ENCODE measurements around the gene AGXT2. TPM values are rescaled to one million over a fixed set of nuclear protein-coding genes. Genes with fewer than 3 reads are reported as not detected.

AGXT2 gene
- total and polyA plus RNA-seq, 4 donors: 49.4 to 67.9 (median 50.6) TPM

- no peak for TF ChIP-seq EGR1 (IDR thresholded peaks at IDR 0.05; ENCODE audit: low read depth in 2 of 2)
- no peak for TF ChIP-seq ATF3 (IDR thresholded peaks at IDR 0.05)
- TF ChIP-seq CTCF (IDR thresholded peaks at IDR 0.05; ENCODE audit: low read depth, low read length, missing input control): no peak
- TF ChIP-seq JUND (IDR thresholded peaks at IDR 0.05): no peak
- TF ChIP-seq MAX (IDR thresholded peaks at IDR 0.05): no peak
- no peak for TF ChIP-seq FOXA1 (IDR thresholded peaks at IDR 0.05)
- TF ChIP-seq RAD21 (IDR thresholded peaks at IDR 0.05): no peak
- no peak for TF ChIP-seq GABPA (IDR thresholded peaks at IDR 0.05 in 1 of 2, conservative IDR thresholded peaks at IDR 0.05 in 1 of 2)
- no peak for TF ChIP-seq FOXA2 (IDR thresholded peaks at IDR 0.05)
- TF ChIP-seq HNF4G (IDR thresholded peaks at IDR 0.05): no peak
- no peak for TF ChIP-seq TAF1 (conservative IDR thresholded peaks at IDR 0.05)
- Histone ChIP-seq H3K27ac (ENCODE audit: low read depth in 1 of 2, low read length in 2 of 2) (no peak overlapping the region), H3K9me3 (ENCODE audit: control insufficient read depth in 4 of 4, low read length in 3 of 4) (no peaks in the 10 kb centered on the region), H3K4me1 (ENCODE audit: control insufficient read depth in 4 of 4, insufficient read depth in 4 of 4, low read length in 3 of 4) (peaks cover 3 to 16% (median 14%) of the 10 kb centered on the region in 4 donors), H3K4me3 (ENCODE audit: low read depth in 1 of 3, low read length in 3 of 3) (no peak overlapping the region), H3K27me3 (ENCODE audit: control insufficient read depth in 4 of 4, insufficient read depth in 4 of 4, low read length in 3 of 4) (no peaks in the 10 kb centered on the region), H3K9ac (ENCODE audit: low read depth in 1 of 2, low read length in 2 of 2) (no peak overlapping the region), H3K36me3 (ENCODE audit: control insufficient read depth in 4 of 4, insufficient read depth in 3 of 4, low read depth in 1 of 4, low read length in 3 of 4) (peaks cover 0 to 2% (median 0%) of the 10 kb centered on the region in 4 donors)
- no peak for DNase-seq (ENCODE audit: low spot score)
- WGBS: 52% methylated on average over 2 of the region's 2 CpGs
Observed at GRCh38 chr5:35056686-35057085, 8.9 kb upstream of the AGXT2 start.

GRCh38 chr5:35052838-35053237, 5.1 kb upstream of the AGXT2 start:
- no peak for DNase-seq (ENCODE audit: low spot score)
- H3K27me3 ChIP-seq (ENCODE audit: control insufficient read depth in 4 of 4, insufficient read depth in 4 of 4, low read length in 3 of 4): no peaks in the 10 kb centered on the region
- no peak overlapping the region for H3K4me3 ChIP-seq (ENCODE audit: low read depth in 1 of 3, low read length in 3 of 3)
- no peak overlapping the region for H3K9ac ChIP-seq (ENCODE audit: low read depth in 1 of 2, low read length in 2 of 2)
- peaks cover 6 to 31% (median 30%) of the 10 kb centered on the region in 4 donors for H3K4me1 ChIP-seq (ENCODE audit: control insufficient read depth in 4 of 4, insufficient read depth in 4 of 4, low read length in 3 of 4)
- no peak overlapping the region for H3K27ac ChIP-seq (ENCODE audit: low read depth in 1 of 2, low read length in 2 of 2)
- no peak for TF ChIP-seq GABPA (IDR thresholded peaks at IDR 0.05 in 1 of 2, conservative IDR thresholded peaks at IDR 0.05 in 1 of 2)
- H3K9me3 ChIP-seq (ENCODE audit: control insufficient read depth in 4 of 4, low read length in 3 of 4): no peaks in the 10 kb centered on the region
- no peaks in the 10 kb centered on the region for H3K36me3 ChIP-seq (ENCODE audit: control insufficient read depth in 4 of 4, insufficient read depth in 3 of 4, low read depth in 1 of 4, low read length in 3 of 4)
- 91% methylated on average over 4 of the region's 4 CpGs for WGBS

- H3K36me3 ChIP-seq (ENCODE audit: control insufficient read depth in 4 of 4, insufficient read depth in 3 of 4, low read depth in 1 of 4, low read length in 3 of 4): no peaks in the 10 kb centered on the region
- no peaks in the 10 kb centered on the region for H3K9me3 ChIP-seq (ENCODE audit: control insufficient read depth in 4 of 4, low read length in 3 of 4)
- WGBS: 32% methylated on average over 3 of the region's 3 CpGs
- peak overlapping the region; percentile 35 to 50 for H3K27ac ChIP-seq (ENCODE audit: low read depth in 1 of 2, low read length in 2 of 2)
- no peak for DNase-seq (ENCODE audit: low spot score)
- H3K27me3 ChIP-seq (ENCODE audit: control insufficient read depth in 4 of 4, insufficient read depth in 4 of 4, low read length in 3 of 4): no peaks in the 10 kb centered on the region
- H3K4me1 ChIP-seq (ENCODE audit: control insufficient read depth in 4 of 4, insufficient read depth in 4 of 4, low read length in 3 of 4): peaks cover 8 to 42% (median 34%) of the 10 kb centered on the region in 4 donors
- no peak overlapping the region for H3K4me3 ChIP-seq (ENCODE audit: low read depth in 1 of 3, low read length in 3 of 3)
- H3K9ac ChIP-seq (ENCODE audit: low read depth in 1 of 2, low read length in 2 of 2): no peak overlapping the region
- no peak for TF ChIP-seq ZBTB33 (IDR thresholded peaks at IDR 0.05)
- TF ChIP-seq TAF1 (conservative IDR thresholded peaks at IDR 0.05): no peak
- no peak for TF ChIP-seq EGR1 (IDR thresholded peaks at IDR 0.05; ENCODE audit: low read depth in 2 of 2)
- no peak for TF ChIP-seq REST (IDR thresholded peaks at IDR 0.05)
- TF ChIP-seq GABPA (IDR thresholded peaks at IDR 0.05 in 1 of 2, conservative IDR thresholded peaks at IDR 0.05 in 1 of 2): no peak
- TF ChIP-seq FOXA2 (IDR thresholded peaks at IDR 0.05): peak; percentile 55
- no peak for TF ChIP-seq YY1 (IDR thresholded peaks at IDR 0.05)
- peak; percentile 90 for TF ChIP-seq HNF4G (IDR thresholded peaks at IDR 0.05)
- peak in 1 of 2 donors; percentile 18 for TF ChIP-seq RAD21 (IDR thresholded peaks at IDR 0.05)
- TF ChIP-seq FOXA1 (IDR thresholded peaks at IDR 0.05): no peak
- no peak for TF ChIP-seq CTCF (IDR thresholded peaks at IDR 0.05; ENCODE audit: low read depth, low read length, missing input control)
- TF ChIP-seq RXRA (IDR thresholded peaks at IDR 0.05): peak; percentile 57 to 69
- peak; percentile 96 to 98 for TF ChIP-seq HNF4A (conservative IDR thresholded peaks at IDR 0.05)
Observed at GRCh38 chr5:35050541-35051126, 2.9 kb upstream of the AGXT2 start.
